SK-N-SH treated with all-trans-retinoic acid at 6 μM for 48 hours (cell line): ENCODE results near the gene SART3.
"Not testable (repeated sequence)": the region's sequence is repeated elsewhere in the genome, so short reads cannot be mapped to it uniquely, and the experiment has no call there.

Experiments used
- ATAC-seq: fragments of 200-7000 bp; cut with Tn5 transposase; 3 replicates; pipeline ENCODE4 v1.9.1; 2020; ENCODE audit warnings: mild to moderate bottlenecking, moderate library complexity
- ARNTL ChIP-seq: fragments of 450-650 bp; formaldehyde crosslinking; IDR thresholded peaks from 2 replicates; pipeline ENCODE4 v1.5.0; 2020; ENCODE audit warnings: low read depth, mild to moderate bottlenecking, moderate library complexity, borderline replicate concordance
- CSDC2 ChIP-seq: fragments of 250-450 bp; sonication (Bioruptor Pico); IDR thresholded peaks from 2 replicates; pipeline ENCODE4 v1.5.0; 2020; ENCODE audit warnings: mild to moderate bottlenecking, moderate library complexity
- GLIS3 ChIP-seq: fragments of 250-450 bp; sonication (Bioruptor Pico); IDR thresholded peaks from 2 replicates; pipeline ENCODE4 v1.5.0; 2020; ENCODE audit warnings: mild to moderate bottlenecking, moderate library complexity
- ISL1 ChIP-seq: fragments of 250-450 bp; sonication (Bioruptor Pico); IDR thresholded peaks from 2 replicates; pipeline ENCODE4 v2.1.2; 2022; ENCODE audit warnings: mild to moderate bottlenecking, moderate library complexity
- OSR1 ChIP-seq: fragments of 250-450 bp; sonication (Bioruptor Pico); IDR thresholded peaks from 2 replicates; pipeline ENCODE4 v1.8.0; 2022; ENCODE audit warnings: moderate library complexity, mild to moderate bottlenecking, inconsistent platforms
- PATZ1 ChIP-seq: fragments of 250-450 bp; sonication (Bioruptor Pico); IDR thresholded peaks from 2 replicates; pipeline ENCODE4 v1.8.0; 2020; ENCODE audit warnings: mild to moderate bottlenecking, moderate library complexity, borderline replicate concordance
- POU6F1 ChIP-seq: fragments of 250-450 bp; sonication (Bioruptor Pico); IDR thresholded peaks from 2 replicates; pipeline ENCODE4 v1.8.0; 2021; ENCODE audit warnings: low read depth, mild to moderate bottlenecking, moderate library complexity, borderline replicate concordance
- PPARA ChIP-seq: fragments of 250-450 bp; sonication (Bioruptor Pico); IDR thresholded peaks from 2 replicates; pipeline ENCODE4 v1.5.0; 2020; ENCODE audit warnings: mild to moderate bottlenecking, borderline replicate concordance
- RARB ChIP-seq: fragments of 250-450 bp; sonication (Bioruptor Pico); IDR thresholded peaks from 2 replicates; pipeline ENCODE4 v1.8.0; 2021; ENCODE audit warnings: mild to moderate bottlenecking, moderate library complexity
- SNAI2 ChIP-seq: fragments of 250-450 bp; sonication (Bioruptor Pico); IDR thresholded peaks from 2 replicates; pipeline ENCODE4 v1.5.0; 2020; ENCODE audit warnings: mild to moderate bottlenecking, moderate library complexity
- TCF4 ChIP-seq: fragments of 250-450 bp; sonication (Bioruptor Pico); IDR thresholded peaks from 2 replicates; pipeline ENCODE4 v1.8.0; 2021; ENCODE audit warnings: mild to moderate bottlenecking, moderate library complexity, borderline replicate concordance
- TOX ChIP-seq: fragments of 250-450 bp; sonication (Bioruptor Pico); IDR thresholded peaks from 2 replicates; pipeline ENCODE4 v1.8.0; 2021; ENCODE audit warnings: mild to moderate bottlenecking, moderate library complexity, borderline replicate concordance
- TSHZ2 ChIP-seq: fragments of 250-450 bp; sonication (Bioruptor Pico); IDR thresholded peaks from 2 replicates; pipeline ENCODE4 v1.5.0; 2020; ENCODE audit warnings: mild to moderate bottlenecking, moderate library complexity
- ZC3H10 ChIP-seq: fragments of 250-450 bp; sonication (Bioruptor Pico); IDR thresholded peaks from 2 replicates; pipeline ENCODE4 v1.5.1; 2021; ENCODE audit warnings: mild to moderate bottlenecking, moderate library complexity
- ZFP3 ChIP-seq: fragments of 250-450 bp; sonication (Bioruptor Pico); IDR thresholded peaks from 2 replicates; pipeline ENCODE4 v1.5.0; 2020; ENCODE audit warnings: mild to moderate bottlenecking, moderate library complexity
- ZFP30 ChIP-seq: fragments of 450-650 bp; formaldehyde crosslinking; IDR thresholded peaks from 2 replicates; pipeline ENCODE4 v1.5.0; 2022; ENCODE audit warnings: mild to moderate bottlenecking, moderate library complexity
- ZNF565 ChIP-seq: fragments of 450-650 bp; formaldehyde crosslinking; conservative IDR thresholded peaks from 2 replicates; pipeline ENCODE4 v1.5.0; 2020; ENCODE audit warnings: low read depth, mild to moderate bottlenecking, moderate library complexity
- ZNF70 ChIP-seq: fragments of 450-650 bp; formaldehyde crosslinking; IDR thresholded peaks from 2 replicates; pipeline ENCODE4 v1.5.0; 2020; ENCODE audit warnings: mild to moderate bottlenecking, moderate library complexity
- ZNF8 ChIP-seq: fragments of 450-650 bp; formaldehyde crosslinking; IDR thresholded peaks from 2 replicates; pipeline ENCODE4 v1.5.0; 2020; ENCODE audit warnings: mild to moderate bottlenecking, moderate library complexity

Gene SART3

GRCh38 chr12:108491256-108491655, 69.7 kb downstream of the SART3 start:
- TF ChIP-seq ZNF8: no peak
- TF ChIP-seq TSHZ2: no peak
- TF ChIP-seq GLIS3 (CRISPR knock-in tag): no peak
- TF ChIP-seq TCF4 (CRISPR knock-in tag): no peak
- no peak for TF ChIP-seq ZFP30
- no peak for TF ChIP-seq ZC3H10 (CRISPR knock-in tag)
- no peak for TF ChIP-seq ISL1 (CRISPR knock-in tag)
- TF ChIP-seq ARNTL (CRISPR knock-in tag): no peak
- no peak for TF ChIP-seq ZFP3 (CRISPR knock-in tag)
- TF ChIP-seq ZNF70 (CRISPR knock-in tag): no peak
- no peak for TF ChIP-seq PPARA (CRISPR knock-in tag)
- TF ChIP-seq SNAI2 (CRISPR knock-in tag): no peak
- ATAC-seq: no peak

- not testable (repeated sequence) for ATAC-seq
Measured at GRCh38 chr12:108487029-108487428, 73.9 kb downstream of the SART3 start.

- not testable (repeated sequence) for ATAC-seq
Measured at GRCh38 chr12:108485371-108485770, 75.6 kb downstream of the SART3 start.

- no peak for TF ChIP-seq ZNF565 (CRISPR knock-in tag)
- no peak for TF ChIP-seq ZNF8
- TF ChIP-seq ZC3H10 (CRISPR knock-in tag): no peak
- TF ChIP-seq ZNF70 (CRISPR knock-in tag): no peak
- no peak for TF ChIP-seq TCF4 (CRISPR knock-in tag)
- no peak for TF ChIP-seq RARB (CRISPR knock-in tag)
- TF ChIP-seq, all 23 proteins: peak for 0
- ATAC-seq: no peak
Measured at GRCh38 chr12:108484845-108485244, 76.1 kb downstream of the SART3 start.

- no peak for ATAC-seq
- TF ChIP-seq TOX (no peak), SNAI2 (CRISPR knock-in tag) (no peak), TSHZ2 (no peak), ZNF565 (CRISPR knock-in tag) (no peak), TCF4 (CRISPR knock-in tag) (no peak), ZNF8 (no peak), PATZ1 (CRISPR knock-in tag) (no peak)
- TF ChIP-seq, all 23 proteins: peak for 0
Measured at GRCh38 chr12:108484431-108484830, 76.5 kb downstream of the SART3 start.

GRCh38 chr12:108483213-108484059, 77.5 kb downstream of the SART3 start:
- no peak for ATAC-seq
- TF ChIP-seq RARB (CRISPR knock-in tag) (no peak), PPARA (CRISPR knock-in tag) (no peak), OSR1 (no peak), TSHZ2 (no peak), ZC3H10 (CRISPR knock-in tag) (no peak), ARNTL (CRISPR knock-in tag) (no peak), POU6F1 (CRISPR knock-in tag) (no peak), ZNF565 (CRISPR knock-in tag) (no peak), CSDC2 (CRISPR knock-in tag) (no peak), TOX (no peak)
